Kidney epithelial cell (primary cell): ENCODE data around the gene PTPRD. TPM values are rescaled to one million over a fixed set of nuclear protein-coding genes. Genes with fewer than 3 reads are reported as not detected.

Experiments used
- DNase-seq: peaks from one replicate; pipeline ENCODE4 v3.0.0-alpha.2; 2010; ENCODE audit warnings: low read depth
- H3K27me3 ChIP-seq: 2 replicates; pipeline ENCODE4 v1.6.0; 2011; ENCODE audit warnings: low read length; ENCODE audit not compliant: control insufficient read depth, insufficient read depth
- H3K36me3 ChIP-seq: 2 replicates; pipeline ENCODE4 v1.5.1; 2011; ENCODE audit warnings: low read length; ENCODE audit not compliant: control insufficient read depth, insufficient read depth
- H3K4me3 ChIP-seq: 2 replicates; pipeline ENCODE4 v1.5.1; 2011; ENCODE audit warnings: low read depth, mild to moderate bottlenecking, control low read depth, low read length
- CTCF ChIP-seq: IDR thresholded peaks from 2 replicates; pipeline ENCODE4 v1.5.1; 2011; ENCODE audit warnings: mild to moderate bottlenecking, moderate library complexity, low read length, control low read depth, inconsistent platforms; ENCODE audit not compliant: insufficient read depth, poor library complexity, severe bottlenecking
- total RNA-seq: library from RNA; depleted of rRNA; stranded (reverse); fragments of >200 nt; gene quantifications from 2 replicates; pipeline ENCODE4 v1.2.3, GENCODE V29; 2015

The PTPRD gene
- total RNA-seq, 1 donor from 2014 or later: 18.8 TPM

- no peaks in the 10 kb centered on the region for H3K36me3 ChIP-seq
- TF ChIP-seq CTCF: no peak
- DNase-seq: no peak
- H3K4me3 ChIP-seq: no peak overlapping the region
- H3K27me3 ChIP-seq: no peaks in the 10 kb centered on the region
Observed at GRCh38 chr9:8331507-8332330, 2281.1 kb downstream of the PTPRD start.

- no peak for TF ChIP-seq CTCF
Observed at GRCh38 chr9:8329561-8330283, 2283.1 kb downstream of the PTPRD start.

GRCh38 chr9:8315211-8315610, 2297.6 kb downstream of the PTPRD start:
- Histone ChIP-seq H3K27me3 (no peaks in the 10 kb centered on the region), H3K36me3 (no peaks in the 10 kb centered on the region), H3K4me3 (no peak overlapping the region)
- no peak for DNase-seq
- no peak for TF ChIP-seq CTCF

More at GRCh38 chr9:8329561-8330283, 2283.1 kb downstream of the PTPRD start:
- Histone ChIP-seq H3K4me3 (no peak overlapping the region), H3K27me3 (no peaks in the 10 kb centered on the region), H3K36me3 (no peaks in the 10 kb centered on the region)
- no peak for DNase-seq

- Histone ChIP-seq H3K4me3 (no peak overlapping the region), H3K36me3 (no peaks in the 10 kb centered on the region), H3K27me3 (no peaks in the 10 kb centered on the region)
- no peak for DNase-seq
- TF ChIP-seq CTCF: no peak
Observed at GRCh38 chr9:8309258-8309657, 2303.5 kb downstream of the PTPRD start.

GRCh38 chr9:8304720-8305119, 2308.1 kb downstream of the PTPRD start:
- H3K27me3 ChIP-seq: no peaks in the 10 kb centered on the region
- TF ChIP-seq CTCF: no peak

More at GRCh38 chr9:8304720-8305119, 2308.1 kb downstream of the PTPRD start:
- Histone ChIP-seq H3K36me3 (no peaks in the 10 kb centered on the region), H3K4me3 (no peak overlapping the region)
- DNase-seq: no peak
